IMR-90 (cell line): ENCODE results near the gene DOCK4. TPM values are rescaled to one million over a fixed set of nuclear protein-coding genes. Genes with fewer than 3 reads are reported as not detected.

ENCODE experiments used
- ATAC-seq: fragments of 200-7000 bp; cut with Tn5 transposase; 2 replicates; pipeline ENCODE4 v1.9.1; 2020; ENCODE audit warnings: low read depth, mild to moderate bottlenecking, moderate library complexity
- BruUV-seq: library from RNA; stranded (reverse); fragments of 400-500 nt; replicated peaks from 2 replicates; lab custom pipeline; 2021; lab: Mats Ljungman, UMichigan
- CTCF ChIA-PET: fragments of 300-600 bp; formaldehyde crosslinking; extraction: SDS; loops from one replicate; lab custom pipeline; 2021; ENCODE audit warnings: antibody characterized with exemption; lab: Yijun Ruan, JAX
- POLR2A ChIA-PET: fragments of 300-600 bp; sonication (Branson Sonifier 250); formaldehyde crosslinking; loops from one replicate; lab custom pipeline; 2022; ENCODE audit warnings: antibody characterized with exemption; ENCODE audit not compliant: unreplicated experiment; lab: Charles Lee
- DNase-seq: peaks from one replicate; pipeline ENCODE4 v3.0.0; 2013
- H2AFZ ChIP-seq: replicated peaks from 2 replicates; pipeline ENCODE3; 2013; ENCODE audit warnings: low read length, mild to moderate bottlenecking; ENCODE audit not compliant: poor library complexity
- H2AK5ac ChIP-seq: 2 replicates; pipeline ENCODE4 v1.6.1; 2013; ENCODE audit warnings: low read depth, low read length, inconsistent platforms
- H2AK9ac ChIP-seq: replicated peaks from 2 replicates; pipeline ENCODE3; 2013; ENCODE audit warnings: mild to moderate bottlenecking, low read depth, low read length, moderate library complexity; ENCODE audit not compliant: poor library complexity
- H2BK120ac ChIP-seq: 2 replicates; pipeline ENCODE4 v1.6.1; 2013; ENCODE audit warnings: low read depth, low read length, inconsistent platforms
- H2BK15ac ChIP-seq: 3 replicates; pipeline ENCODE4 v1.6.1; 2013; ENCODE audit warnings: low read depth, low read length, inconsistent platforms
- H2BK20ac ChIP-seq: 2 replicates; pipeline ENCODE4 v1.6.1; 2013; ENCODE audit warnings: low read depth, mild to moderate bottlenecking, inconsistent platforms, low read length, moderate library complexity
- H2BK5ac ChIP-seq: 2 replicates; pipeline ENCODE4 v1.6.1; 2013; ENCODE audit warnings: mild to moderate bottlenecking, low read depth, low read length, inconsistent platforms; ENCODE audit not compliant: poor library complexity, severe bottlenecking
- H3K14ac ChIP-seq: replicated peaks from 2 replicates; pipeline ENCODE4 v1.6.1; 2013; ENCODE audit warnings: low read depth, low read length, inconsistent platforms
- H3K18ac ChIP-seq: 2 replicates; pipeline ENCODE4 v1.6.1; 2013; ENCODE audit warnings: low read depth, low read length, control low read depth
- H3K23ac ChIP-seq: 2 replicates; pipeline ENCODE4 v1.6.1; 2013; ENCODE audit warnings: low read depth, low read length, inconsistent platforms
- H3K27ac ChIP-seq: 2 replicates; pipeline ENCODE4 v1.5.1; 2013; ENCODE audit warnings: mild to moderate bottlenecking, control low read depth, low read length; ENCODE audit not compliant: insufficient read depth
- H3K27me3 ChIP-seq: 2 replicates; pipeline ENCODE4 v1.6.1; 2013; ENCODE audit warnings: low read length; ENCODE audit not compliant: control insufficient read depth, insufficient read depth
- H3K36me3 ChIP-seq: 2 replicates; pipeline ENCODE4 v1.6.1; 2013; ENCODE audit warnings: low read length, mixed read lengths; ENCODE audit not compliant: control insufficient read depth, insufficient read depth
- H3K4ac ChIP-seq: 2 replicates; pipeline ENCODE4 v1.6.1; 2013; ENCODE audit warnings: low read depth, low read length, inconsistent platforms
- H3K4me1 ChIP-seq: 2 replicates; pipeline ENCODE4 v1.6.1; 2013; ENCODE audit warnings: low read length, mixed read lengths; ENCODE audit not compliant: control insufficient read depth, insufficient read depth
- H3K4me2 ChIP-seq: 2 replicates; pipeline ENCODE4 v1.6.1; 2013; ENCODE audit warnings: low read depth, mild to moderate bottlenecking, control low read depth, low read length, moderate library complexity
- H3K4me3 ChIP-seq: 2 replicates; pipeline ENCODE4 v1.5.1; 2013; ENCODE audit warnings: low read depth, mild to moderate bottlenecking, control low read depth, low read length, moderate library complexity; ENCODE audit not compliant: insufficient read depth
- H3K56ac ChIP-seq: 2 replicates; pipeline ENCODE4 v1.6.1; 2013; ENCODE audit warnings: low read length, inconsistent platforms; ENCODE audit not compliant: insufficient read depth; ENCODE audit errors: extremely low read depth
- H3K79me1 ChIP-seq, 2 experiments: 2 replicates each; pipeline ENCODE4 v1.6.1; 2013; ENCODE audit warnings: low read length in 2 of 2, inconsistent platforms in 1 of 2, low read depth in 1 of 2
- H3K9ac ChIP-seq: 2 replicates; pipeline ENCODE4 v1.6.1; 2013; ENCODE audit warnings: low read depth, low read length, control low read depth
- H3K9me1 ChIP-seq: 2 replicates; pipeline ENCODE4 v1.6.1; 2013; ENCODE audit warnings: low read length, inconsistent platforms; ENCODE audit not compliant: insufficient read depth
- H3K9me3 ChIP-seq: 2 replicates; pipeline ENCODE4 v1.6.1; 2013; ENCODE audit warnings: low read length; ENCODE audit not compliant: control insufficient read depth, insufficient read depth
- H4K20me1 ChIP-seq: 2 replicates; pipeline ENCODE4 v1.6.1; 2013; ENCODE audit warnings: low read length, inconsistent platforms; ENCODE audit not compliant: insufficient read depth
- H4K5ac ChIP-seq: 2 replicates; pipeline ENCODE4 v1.6.1; 2013; ENCODE audit warnings: mild to moderate bottlenecking, low read depth, low read length, control low read depth
- H4K8ac ChIP-seq, 2 experiments: 2 replicates each; pipeline ENCODE4 v1.6.1; 2013; ENCODE audit warnings: low read depth in 2 of 2, low read length in 2 of 2, control low read depth in 1 of 2, inconsistent platforms in 1 of 2
- H4K91ac ChIP-seq: 2 replicates; pipeline ENCODE4 v1.6.1; 2013; ENCODE audit warnings: low read depth, low read length, inconsistent platforms; ENCODE audit not compliant: insufficient read depth
- CEBPB ChIP-seq: IDR thresholded peaks from 2 replicates; pipeline ENCODE4 v1.6.1; 2012; ENCODE audit warnings: low read depth, low read length, improper control_type of control experiment
- WGBS, 2 experiments: methylation state at CpG; one replicate each; pipeline versions ENCODE4 v1.1.5 to v1.1.7; 2013; ENCODE audit warnings: missing lambda C conversion rate in 2 of 2; ENCODE audit not compliant: insufficient read length in 1 of 2; ENCODE audit errors: extremely low coverage in 2 of 2; 5-methylcytosine and 5-hydroxymethylcytosine counted together
- dilution Hi-C: fragments of 300-500 bp; cut with HindIII; formaldehyde crosslinking; loops from one replicate; pipeline ENCODE4 v1.14.3; 2018; ENCODE audit warnings: low sequenced_read_pairs; ENCODE audit not compliant: unreplicated experiment
- in situ Hi-C: fragments of 300-500 bp; cut with MboI; formaldehyde crosslinking; loops from 3 replicates; pipeline ENCODE4 v1.14.3; 2019; ENCODE audit warnings: low sequenced_read_pairs, inconsistent platforms, mixed read lengths
- intact Hi-C: fragments of 100-400 bp; cut with micrococcal nuclease; formaldehyde crosslinking; loops from 2 replicates; pipeline ENCODE4 v1.10.0; 2022
- polyA plus RNA-seq, 3 experiments: library from polyadenylated mRNA; depleted of rRNA; stranded (reverse); fragments of >200 nt; gene quantifications; 2 replicates each; pipeline ENCODE4 v1.2.3, GENCODE V29; 2012; ENCODE audit warnings: low replicate concordance in 1 of 3
- total RNA-seq: library from RNA; depleted of rRNA; stranded (reverse); fragments of >200 nt; gene quantifications from 2 replicates; pipeline ENCODE4 v1.2.3, GENCODE V29; 2012

DOCK4 gene
- total and polyA plus RNA-seq, 2 of the 4 experiments (the other 2 are of a cell fraction) = 4.4 to 12.2 TPM

GRCh38 chr7:111997546-111997945 lies 208.7 kb downstream of the DOCK4 start:
- Histone ChIP-seq H3K9me3 (no peaks in the 10 kb centered on the region), H4K8ac (no peak overlapping the region), H3K9ac (no peak overlapping the region), H3K4ac (no peak overlapping the region), H3K27me3 (no peaks in the 10 kb centered on the region), H3K14ac (no peak overlapping the region), H3K79me1 (no peaks in the 10 kb centered on the region), H3K4me2 (no peak overlapping the region), H4K20me1 (no peaks in the 10 kb centered on the region), H4K91ac (no peak overlapping the region), H2AK5ac (no peak overlapping the region), H3K56ac (no peak overlapping the region), H2AFZ (no peak overlapping the region), H3K23ac (no peak overlapping the region), H2BK5ac (no peak overlapping the region), H3K27ac (no peak overlapping the region), H2BK15ac (no peak overlapping the region), H2BK120ac (no peak overlapping the region), H3K4me3 (no peak overlapping the region), H3K36me3 (peaks cover 4% of the 10 kb centered on the region; the same call in 1 of the 2 replicates), H3K9me1 (no peaks in the 10 kb centered on the region), H4K5ac (no peak overlapping the region), H2BK20ac (no peak overlapping the region), H2AK9ac (no peak overlapping the region), H3K4me1 (no peaks in the 10 kb centered on the region; the same call in 1 of the 2 replicates), H3K18ac (no peak overlapping the region)
- dilution Hi-C loops (no loop called here), in situ Hi-C loops (no loop called here), intact Hi-C loops (loop anchor here (5.0 kb wide), 1 partner anchor 40 kb away; no protein-coding TSS in a partner anchor)
- no peak for DNase-seq
- POLR2A ChIA-PET = no interaction called here
- TF ChIP-seq CEBPB = no peak
- no CpG with 5 or more reads among the region's 1 CpG for WGBS, 2 experiments
- CTCF ChIA-PET = no interaction called here
- ATAC-seq = no peak
- no TSS peak for BruUV-seq
